Activated T-cell treated with anti-CD3 and anti-CD28 coated beads for 48 hours (primary cell): ENCODE data around the gene PPP1R12C.
"Not testable (repeated sequence)": the region's sequence is repeated elsewhere in the genome, so short reads cannot be mapped to it uniquely, and the experiment has no call there.

Source experiments
- DNase-seq: peaks from one replicate; pipeline ENCODE4 v3.0.0-alpha.2; 2020; ENCODE audit warnings: low read depth

PPP1R12C gene

DNA sequence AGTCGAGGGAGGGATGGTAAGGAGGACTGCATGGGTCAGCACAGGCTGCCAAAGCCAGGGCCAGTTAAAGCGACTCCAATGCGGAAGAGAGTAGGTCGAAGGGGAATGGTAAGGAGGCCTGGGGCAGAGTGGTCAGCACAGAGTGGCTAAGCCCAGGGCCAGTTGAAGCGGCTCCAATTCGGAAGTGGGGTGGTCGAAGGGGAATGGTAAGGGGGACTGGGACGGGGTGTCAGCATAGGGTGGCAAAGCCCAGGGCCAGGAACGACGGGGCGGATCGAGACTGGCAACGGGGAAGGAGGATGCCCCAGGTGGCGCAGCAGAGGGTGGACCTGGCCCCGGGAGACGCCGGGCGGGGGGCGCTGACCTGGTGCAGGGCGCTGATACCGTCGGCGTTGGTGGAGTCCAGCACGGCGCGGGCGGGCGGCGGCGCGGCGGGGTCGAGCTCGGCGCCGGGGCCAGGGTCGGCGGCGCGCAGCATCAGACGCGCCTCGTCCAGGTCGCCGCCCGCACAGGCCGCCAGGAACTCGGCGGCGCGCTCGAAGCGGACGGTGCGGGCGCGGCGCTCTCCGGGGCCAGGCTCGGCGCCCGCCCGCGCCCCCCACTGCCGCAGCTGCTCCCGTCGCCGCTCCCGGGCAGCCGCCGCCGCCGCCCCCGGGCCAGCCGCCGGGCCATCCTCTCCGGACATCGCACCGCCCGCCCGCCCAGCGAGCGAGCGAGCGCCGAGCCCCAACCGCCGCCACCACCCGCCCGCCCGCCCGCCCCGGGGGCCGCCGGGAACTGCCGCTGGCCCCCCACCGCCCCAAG is at the start of gene PPP1R12C:
TSS of gene PPP1R12C (minus strand) at position 779 of the 804 bp plus-strand sequence. CDS start at position 685, 94 bp downstream.
- no peak for DNase-seq

DNA sequence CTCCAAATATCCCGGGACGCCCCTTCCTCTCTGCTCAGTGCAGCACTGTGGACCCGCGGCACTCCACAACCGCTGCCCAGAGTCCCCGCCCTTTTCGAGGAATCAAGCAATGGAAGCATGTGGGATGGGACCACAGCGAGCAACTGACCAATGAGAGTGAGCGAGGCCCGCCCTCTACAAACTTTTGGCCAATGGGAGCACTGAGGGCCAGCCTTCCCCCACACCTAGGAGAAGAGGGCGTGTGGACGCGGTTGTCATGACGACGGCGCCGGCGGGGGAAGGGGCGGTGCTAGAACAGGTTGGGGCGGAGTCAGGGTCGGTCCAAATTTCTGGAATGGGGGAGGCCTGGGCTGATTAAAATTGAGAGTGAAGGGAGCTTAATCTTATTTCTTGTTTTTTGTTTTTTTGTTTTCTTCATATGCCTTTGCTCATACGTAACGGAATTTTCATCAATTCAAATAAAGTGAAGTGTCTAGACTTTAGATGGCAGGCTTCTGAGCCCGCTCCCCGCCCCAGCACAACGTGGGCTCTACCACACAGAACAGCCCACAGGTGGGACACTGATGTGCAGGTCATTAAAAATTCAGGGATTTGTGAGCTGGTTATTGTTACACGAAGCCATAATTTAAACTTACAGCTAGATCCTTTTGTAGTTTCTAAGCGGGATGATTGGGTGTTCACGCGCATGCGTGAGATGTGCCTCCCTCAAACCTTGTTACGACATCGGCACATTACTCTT is 49.3 kb upstream of the PPP1R12C start, which contains the start of gene DNAAF3:
TSS of gene DNAAF3 (minus strand) at position 84 of the 739 bp plus-strand sequence. CDS start 200 bp downstream, outside the sequence.
- peak; percentile 81 for DNase-seq

DNA sequence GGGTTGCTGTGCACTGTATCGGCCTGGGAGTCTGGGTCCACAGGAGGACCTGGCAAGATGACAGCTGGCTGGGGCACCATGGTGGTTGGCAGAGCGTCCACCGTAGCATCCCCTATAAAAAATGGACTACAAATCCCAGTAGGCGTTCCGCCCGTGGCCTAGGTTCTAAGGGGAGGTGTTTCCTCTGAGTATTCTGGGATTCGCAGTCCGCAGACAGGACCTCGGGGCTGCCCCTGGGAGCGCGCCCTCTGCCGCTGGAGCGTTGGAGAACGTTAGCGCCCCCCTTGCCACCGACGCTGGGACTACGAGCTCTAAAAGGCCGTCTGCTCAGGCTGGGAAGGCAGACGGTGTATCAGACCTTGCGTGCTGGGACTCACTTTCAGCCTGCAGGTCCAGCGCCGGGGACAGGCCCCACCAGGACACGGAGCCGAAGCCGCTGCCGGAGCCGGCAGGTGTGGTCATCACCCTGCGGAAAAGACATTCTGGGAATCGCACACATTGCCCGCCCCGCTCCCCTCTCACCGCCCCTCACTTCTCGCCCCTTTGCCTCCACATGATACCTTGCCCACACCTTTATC is 48.6 kb upstream of the PPP1R12C start:
- DNase-seq = peak; percentile 53

DNA sequence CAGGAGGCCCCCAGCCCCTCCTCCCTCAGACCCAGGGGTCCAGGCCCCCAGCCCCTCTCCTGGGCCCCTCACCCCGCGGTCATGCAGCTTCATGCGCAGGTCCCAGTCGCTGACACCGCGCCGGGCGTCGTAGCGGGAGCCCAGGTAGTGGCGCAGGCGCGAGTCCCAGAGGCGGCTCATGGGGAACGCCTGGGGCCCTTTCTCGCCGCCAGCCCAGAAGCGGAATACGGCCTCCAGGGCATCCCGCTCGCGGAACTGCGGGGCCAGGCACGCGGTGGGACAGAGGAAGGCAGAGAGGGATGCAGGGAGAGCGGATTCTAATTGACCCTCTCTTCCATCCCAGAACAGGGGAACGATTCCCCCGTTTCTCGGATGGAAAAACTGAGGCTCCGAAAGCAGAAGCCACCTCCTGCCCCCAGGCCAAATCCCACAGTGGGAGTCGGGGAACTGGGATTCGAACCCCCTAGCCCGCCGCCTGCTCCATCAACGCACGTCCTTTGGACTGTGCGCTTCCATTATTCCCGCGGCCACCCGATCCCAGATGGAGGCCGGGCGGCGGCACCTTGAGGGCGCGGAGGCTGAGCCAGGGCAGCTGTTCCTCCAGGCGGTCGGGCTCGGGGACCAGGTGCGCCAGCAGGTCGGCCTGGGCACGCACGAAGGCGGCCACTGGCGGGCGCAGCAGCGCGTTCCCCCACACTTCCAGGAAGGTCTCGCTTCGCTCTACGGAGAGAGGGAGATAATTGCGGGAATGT is 44.3 kb upstream of the PPP1R12C start:
- no peak for DNase-seq

DNA sequence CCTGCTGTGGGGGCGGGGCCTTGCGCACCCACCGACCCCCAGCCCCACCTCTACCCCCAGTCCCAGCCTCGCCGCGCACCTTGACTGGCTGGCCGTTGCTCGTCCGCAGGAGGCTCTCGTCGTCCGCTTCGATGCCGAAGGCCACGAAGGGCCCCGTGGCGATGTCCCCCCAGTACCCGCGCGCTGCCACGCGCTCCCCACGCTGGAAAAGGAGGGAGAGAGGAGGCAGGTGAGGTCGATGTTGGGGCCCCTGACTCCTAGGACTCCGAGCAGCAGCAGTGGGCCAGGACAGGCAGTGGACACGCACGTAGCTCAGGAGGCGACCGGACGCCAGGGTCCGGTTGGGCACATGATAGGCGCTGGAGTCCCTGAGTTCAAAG is 43.5 kb upstream of the PPP1R12C start:
- DNase-seq = no peak

DNA sequence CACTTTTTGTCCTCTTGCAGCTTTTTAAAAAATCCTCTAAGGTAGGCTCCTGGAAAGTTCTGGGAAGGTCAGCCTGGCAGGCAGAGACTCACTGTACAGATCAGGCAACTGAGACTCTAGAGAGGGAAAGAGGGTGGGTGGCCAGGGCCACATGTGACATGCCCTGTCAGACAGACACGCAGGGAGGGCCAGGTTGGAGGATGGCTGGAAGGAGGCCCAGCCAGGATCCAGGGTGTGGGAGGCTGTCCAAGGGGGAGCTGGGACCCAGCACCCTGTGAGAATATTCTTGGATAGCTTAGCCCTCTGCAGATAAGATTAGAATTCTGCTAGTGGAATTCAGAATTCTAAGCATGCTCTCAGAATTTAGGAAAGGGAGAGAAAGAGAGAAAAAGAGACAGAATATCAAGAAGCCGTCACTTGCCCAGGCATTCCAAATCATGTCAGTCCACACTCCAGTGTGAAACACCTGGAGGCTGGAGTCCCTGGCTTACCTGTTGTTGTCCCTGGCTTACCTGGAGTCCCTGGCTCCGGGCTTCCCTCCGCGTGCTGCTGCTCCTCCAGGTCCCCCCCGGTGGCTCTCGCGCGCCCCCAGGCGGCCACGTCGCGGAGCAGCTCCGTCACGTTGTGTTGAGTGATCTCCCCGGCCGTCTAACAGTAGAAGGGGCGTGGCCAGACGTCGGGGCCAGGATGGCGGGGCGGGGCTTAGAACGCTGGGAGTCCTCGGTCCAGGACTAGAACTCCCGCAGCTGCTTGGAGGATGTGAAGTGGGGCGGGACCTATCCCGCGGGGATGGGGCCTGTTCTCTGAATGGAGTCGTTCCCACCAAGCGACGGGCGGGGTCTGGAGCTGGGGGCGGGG is 42.9 kb upstream of the PPP1R12C start:
- peak; percentile 92 for DNase-seq

DNA sequence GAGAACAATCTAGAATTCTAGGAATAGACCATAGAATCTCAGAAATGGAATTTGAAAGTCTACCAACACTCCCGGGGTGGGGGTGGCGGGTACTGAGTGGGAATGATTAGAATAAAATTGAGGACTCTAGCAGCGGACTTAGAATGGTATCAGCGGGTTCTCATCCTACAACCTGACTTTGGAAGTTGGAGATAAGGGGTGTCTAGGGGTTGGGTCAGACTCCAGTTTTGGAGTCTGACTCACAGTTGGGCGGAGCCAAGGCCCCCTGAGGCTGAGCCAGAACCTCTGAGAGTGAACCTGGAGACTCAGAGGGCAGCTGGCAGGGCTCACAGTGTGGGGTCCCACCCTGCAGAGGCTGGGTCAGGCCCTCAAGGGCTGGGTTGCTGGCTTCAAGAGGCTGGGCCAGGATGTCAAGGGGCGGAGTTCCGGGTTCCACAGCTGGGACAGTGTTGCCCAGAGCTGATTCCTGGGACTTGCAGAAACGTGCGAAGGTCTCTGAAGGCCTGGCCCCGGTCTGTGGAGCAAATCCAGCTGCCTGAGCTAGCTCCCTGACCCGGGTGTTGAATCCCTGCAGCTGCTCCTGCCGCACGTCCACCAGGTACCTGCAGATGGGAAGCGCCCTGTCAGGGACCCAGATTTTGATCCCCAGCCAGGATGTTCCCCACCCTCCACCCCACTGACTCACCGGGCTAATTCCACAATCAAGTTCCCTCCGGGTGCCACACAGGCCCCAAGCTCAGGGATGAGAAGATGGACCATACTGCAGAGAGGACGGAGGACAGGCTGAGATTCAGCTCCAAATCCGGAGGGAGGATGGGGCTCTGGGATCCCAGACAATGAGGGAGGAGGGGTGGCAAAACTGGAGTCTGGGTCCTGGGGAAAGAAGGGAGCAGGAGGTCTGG is 41.7 kb upstream of the PPP1R12C start:
- no peak for DNase-seq

DNA sequence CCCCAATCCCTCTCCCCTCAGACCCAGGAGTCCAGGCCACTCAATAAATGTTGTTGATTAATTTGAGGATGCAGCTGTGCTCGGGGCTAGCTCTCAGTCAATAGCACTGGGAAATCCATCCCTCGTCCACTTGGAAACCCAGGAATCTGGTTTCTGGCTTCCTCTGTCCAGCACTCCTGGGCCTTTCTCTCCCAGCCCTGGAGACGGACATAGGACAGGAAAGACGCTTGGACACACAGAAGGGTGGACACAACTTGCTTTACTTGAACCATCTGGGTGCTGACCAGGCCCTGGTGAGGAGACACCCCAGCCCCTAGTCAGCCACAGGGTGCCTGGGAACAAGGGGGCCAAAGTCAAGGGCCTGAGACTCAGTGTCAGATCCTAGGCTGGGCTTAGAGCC is 41.0 kb upstream of the PPP1R12C start:
- no peak for DNase-seq

DNA sequence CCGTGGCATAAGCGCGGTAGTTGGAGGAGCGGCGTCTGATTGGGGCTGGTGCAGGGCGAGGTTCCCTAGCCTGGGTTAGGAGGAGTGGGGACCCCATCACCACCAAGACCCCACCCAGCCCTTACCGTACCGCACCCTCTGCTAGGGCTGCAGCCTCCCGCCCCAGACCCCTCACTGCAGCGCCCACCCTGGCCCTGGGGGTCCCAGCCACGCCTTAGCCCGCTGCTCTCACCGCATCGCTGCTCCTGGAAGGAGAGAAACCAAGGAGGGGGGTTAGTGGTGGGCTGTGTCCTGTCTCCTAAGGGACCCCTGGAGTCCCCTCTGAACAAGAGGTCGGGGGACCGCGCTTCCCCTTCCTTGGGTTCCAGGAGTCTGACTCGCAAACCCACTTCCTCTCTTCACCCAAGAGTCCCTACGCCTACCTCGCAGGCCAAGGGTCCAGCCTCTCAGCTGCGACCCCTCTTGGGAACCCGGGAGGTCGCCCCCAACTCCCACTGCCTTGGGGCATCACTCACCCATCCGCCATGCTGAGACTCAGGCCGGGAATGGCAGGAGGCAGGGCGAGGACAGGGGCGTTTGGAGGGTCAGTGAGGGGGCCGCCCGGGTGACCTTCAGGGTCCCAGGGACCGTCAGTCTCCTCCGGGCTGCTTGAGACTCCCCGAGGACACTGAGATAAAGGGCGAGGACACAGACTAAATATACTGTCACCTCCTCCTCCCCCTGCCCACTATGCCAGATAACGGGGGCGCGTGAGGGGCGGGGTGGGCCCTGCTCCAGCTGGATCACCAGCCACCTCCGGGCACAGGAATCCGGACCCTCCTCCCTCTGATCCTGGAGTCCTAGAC is 39.8 kb upstream of the PPP1R12C start, which contains the start of gene TNNI3:
TSS of gene TNNI3 (minus strand) at position 669 of the 845 bp plus-strand sequence. CDS start at position 526, 143 bp downstream.
- no peak for DNase-seq

DNA sequence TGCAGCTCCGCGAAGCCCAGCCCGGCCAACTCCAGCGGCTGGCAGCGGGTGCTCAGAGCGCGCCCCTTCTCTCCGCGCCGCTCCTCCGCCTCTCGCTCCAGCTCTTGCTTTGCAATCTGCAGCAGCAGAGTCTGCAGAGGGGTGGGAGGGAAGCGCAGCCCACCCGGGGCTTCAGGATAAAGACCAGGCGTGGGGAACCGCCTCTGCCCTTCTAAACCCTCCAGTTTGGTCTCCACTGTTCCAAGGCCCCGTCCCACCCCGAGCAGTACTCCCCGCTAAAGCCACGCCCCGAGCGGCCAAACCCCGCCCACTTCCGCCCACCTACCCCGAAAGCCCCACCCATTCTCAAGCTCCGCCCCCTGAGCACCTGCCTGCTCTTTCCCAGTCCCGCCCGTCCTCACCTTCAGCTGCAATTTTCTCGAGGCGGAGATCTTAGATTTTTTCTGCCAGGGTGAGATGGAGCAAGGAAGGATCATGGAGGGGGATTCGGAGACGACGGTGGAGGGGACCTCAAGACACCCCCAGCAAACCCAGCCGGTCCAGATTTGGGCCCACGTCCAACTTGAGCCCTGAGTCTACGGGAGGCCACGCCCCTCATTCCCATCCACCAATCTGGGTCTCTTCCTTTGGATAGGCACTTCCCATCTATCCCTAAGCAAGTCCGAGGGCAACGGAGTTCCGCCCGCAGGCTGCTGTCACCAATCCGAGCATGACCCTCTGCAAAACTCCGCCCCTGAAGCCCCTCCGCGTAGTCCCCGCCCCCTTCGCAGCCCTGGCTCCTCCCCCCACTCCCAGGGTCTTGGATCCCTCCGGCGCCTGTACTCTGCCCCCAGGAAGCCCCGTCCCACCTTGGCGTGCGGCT is 39.0 kb upstream of the PPP1R12C start:
- peak; percentile 47 for DNase-seq

DNA sequence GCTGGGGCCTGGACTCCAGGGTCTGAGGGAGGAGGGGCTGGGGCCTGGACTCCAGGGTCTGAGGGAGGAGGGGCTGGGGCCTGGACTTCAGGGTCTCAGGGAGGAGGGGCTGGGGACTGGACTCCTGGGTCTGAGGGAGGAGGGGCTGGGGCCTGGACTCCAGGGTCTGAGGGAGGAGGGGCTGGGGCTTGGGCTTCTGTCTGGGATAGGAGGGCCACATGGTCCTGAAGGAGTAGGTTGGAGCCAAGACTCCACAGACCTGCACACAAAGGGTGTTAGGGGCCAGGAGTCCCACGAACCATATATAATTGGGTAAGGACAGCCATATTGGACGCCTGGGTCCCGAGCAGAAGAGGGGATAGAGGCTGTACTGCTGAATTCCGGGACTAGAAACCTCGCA is 38.3 kb upstream of the PPP1R12C start:
- not testable (repeated sequence) for DNase-seq

DNA sequence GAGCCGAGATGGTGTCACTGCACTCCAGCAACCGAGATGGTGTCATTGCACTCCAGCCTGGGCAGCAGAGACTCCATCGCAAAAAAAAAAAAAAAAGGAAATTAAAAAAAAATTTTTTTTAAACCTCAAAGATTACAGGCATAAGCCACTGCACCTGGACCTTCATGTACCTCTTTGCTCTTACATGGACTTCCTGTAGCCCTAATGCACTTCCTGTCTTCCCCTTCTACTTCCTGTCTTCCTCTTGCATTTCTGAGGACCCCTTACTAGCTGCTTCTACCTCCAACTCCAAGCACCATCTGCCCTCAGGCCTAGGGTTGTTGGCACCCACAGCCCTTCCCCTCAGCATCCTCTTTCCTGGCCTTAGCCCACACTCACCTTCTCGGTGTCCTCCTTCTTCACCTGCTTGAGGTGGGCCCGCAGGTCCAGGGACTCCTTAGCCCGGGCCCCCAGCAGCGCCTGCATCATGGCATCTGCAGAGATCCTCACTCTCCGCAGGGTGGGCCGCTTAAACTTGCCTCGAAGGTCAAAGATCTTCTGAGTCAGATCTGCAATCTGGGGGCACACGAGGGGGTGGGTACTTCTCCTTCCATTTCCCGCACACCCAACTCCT is 36.3 kb upstream of the PPP1R12C start:
- no peak for DNase-seq

DNA sequence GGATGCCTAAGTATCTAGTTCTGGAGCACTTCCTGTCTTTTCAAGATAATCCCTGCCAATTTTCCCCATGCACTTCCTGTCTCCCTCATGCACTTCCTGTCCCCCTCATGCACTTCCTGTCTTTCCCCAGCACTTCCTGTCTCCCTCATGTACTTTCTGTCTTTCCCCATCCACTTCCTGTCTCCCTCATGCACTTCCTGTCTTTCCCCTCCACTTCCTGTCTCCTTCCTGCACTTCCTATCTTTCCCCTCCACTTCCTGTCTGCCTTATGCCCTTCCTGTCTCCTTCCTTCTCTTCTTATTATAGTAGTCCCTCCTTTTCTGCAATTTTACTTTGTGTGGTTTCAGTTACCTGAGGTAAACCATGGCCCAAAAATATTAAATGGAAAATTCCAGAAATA is 34.6 kb upstream of the PPP1R12C start:
- DNase-seq = no peak

DNA sequence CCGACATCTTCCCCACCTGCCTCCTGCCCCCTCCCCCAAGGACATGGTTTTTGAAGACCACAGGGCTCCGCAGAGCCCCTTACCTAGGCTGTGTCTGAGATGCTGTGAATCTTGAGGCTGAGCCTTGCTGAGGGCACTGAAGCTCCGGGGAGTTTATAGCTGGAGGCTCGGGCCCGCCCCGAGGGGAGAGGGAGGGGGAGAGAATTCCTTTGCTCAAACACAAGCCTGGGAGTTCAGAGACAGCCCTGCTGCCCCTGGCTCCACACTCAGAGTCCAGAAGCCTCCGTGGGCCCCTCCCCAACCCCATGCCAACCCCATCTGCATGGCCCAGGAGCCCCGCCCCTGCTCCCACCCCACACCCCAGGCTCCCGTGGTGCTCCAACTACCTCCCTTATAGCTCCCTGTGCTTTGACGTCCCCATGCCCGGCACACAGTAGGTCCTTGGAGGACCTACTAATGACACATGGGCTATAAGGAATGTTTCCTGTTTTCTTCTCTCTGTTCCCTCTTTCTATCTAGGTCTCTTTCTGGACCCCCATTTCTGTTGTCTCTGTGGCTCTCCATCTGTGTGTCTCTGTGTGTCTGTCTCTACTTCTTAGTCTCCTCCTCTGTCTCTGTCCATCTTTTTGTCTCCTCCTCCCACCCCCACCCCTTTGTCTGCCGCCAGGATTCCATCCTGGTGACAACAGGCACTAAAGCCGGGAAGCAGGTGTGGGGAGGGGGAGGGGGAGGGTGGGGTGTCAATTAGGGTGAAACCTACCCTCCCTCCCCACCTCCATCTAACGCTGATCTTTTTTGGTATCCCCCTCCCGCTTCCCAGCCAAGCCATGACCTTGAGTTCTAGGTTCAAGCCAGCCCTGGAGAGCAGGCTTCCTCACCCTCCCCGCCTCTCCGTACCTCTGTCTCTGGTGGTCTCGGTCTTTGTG is 31.9 kb upstream of the PPP1R12C start, which contains the start of gene TNNT1:
TSS of gene TNNT1 (minus strand) at position 129 of the 926 bp plus-strand sequence. CDS start 2,049 bp downstream, outside the sequence.
- DNase-seq = no peak

DNA sequence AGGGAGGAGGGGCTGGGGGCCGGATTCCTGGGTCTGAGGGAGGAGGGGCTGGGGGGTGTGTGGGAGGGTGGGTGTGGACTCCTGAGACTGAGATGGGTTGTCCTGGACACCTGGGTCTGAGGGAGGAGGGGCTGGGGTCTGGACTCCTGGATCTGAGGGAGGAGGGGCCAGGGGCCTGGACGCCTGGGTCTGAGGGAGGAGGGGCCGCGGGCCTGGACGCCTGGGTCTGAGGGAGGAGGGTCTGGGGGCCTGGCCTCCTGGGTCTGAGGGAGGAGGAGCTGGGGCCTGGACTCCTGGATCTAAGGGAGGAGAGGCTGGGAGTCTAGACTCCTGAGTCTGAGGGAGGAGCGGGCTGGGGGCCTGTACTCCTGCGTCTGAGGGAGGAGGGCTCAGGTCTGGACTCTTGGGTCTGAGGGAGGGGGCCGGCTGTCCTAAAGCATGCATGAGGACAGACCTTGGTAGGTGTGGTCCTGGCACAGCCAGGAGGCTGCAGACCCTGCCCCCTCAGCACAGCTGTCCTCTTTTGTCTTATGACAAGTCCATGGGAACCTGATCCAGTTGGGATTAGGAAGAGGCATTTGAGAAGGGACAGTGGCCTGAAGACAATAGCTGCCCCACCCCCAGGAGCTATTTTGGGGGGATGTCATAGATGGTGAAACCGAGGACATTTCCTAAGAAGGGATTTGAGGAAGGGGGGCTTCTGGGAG is 30.3 kb upstream of the PPP1R12C start:
- no peak for DNase-seq
